SK-N-SH (cell line): Measurements from ENCODE around the gene SVOP. TPM values are rescaled to one million over a fixed set of nuclear protein-coding genes. Genes with fewer than 3 reads are reported as not detected.
"Not testable (repeated sequence)": the region's sequence is repeated elsewhere in the genome, so short reads cannot be mapped to it uniquely, and the experiment has no call there.

Experiments
- CTCF ChIA-PET: fragments of 300-600, 350-600 bp; formaldehyde crosslinking; extraction: SDS; loops from one replicate; lab custom pipeline; 2021; lab: Yijun Ruan, JAX
- POLR2A ChIA-PET: fragments of 350-600 bp; sonication (Branson Sonifier 250); formaldehyde crosslinking; extraction: SDS; loops from one replicate; lab custom pipeline; 2020; ENCODE audit warnings: antibody characterized with exemption, inconsistent platforms; lab: Yijun Ruan, JAX
- DNase-seq: peaks from one replicate; pipeline ENCODE4 v3.0.0; 2012
- H2AFZ ChIP-seq: fragments of 200-600 bp; sonication (generic); 2 replicates; pipeline ENCODE4 v1.8.1; 2016; ENCODE audit warnings: antibody characterized with exemption, mild to moderate bottlenecking, low read depth
- H3F3A ChIP-seq: fragments of 200-600 bp; sonication (generic); replicated peaks from 2 replicates; pipeline ENCODE3; 2016; ENCODE audit warnings: antibody characterized with exemption, mild to moderate bottlenecking; ENCODE audit not compliant: insufficient read depth
- H3K27ac ChIP-seq, 2 experiments: fragments of 200-500 bp in 1 of 2; fragments of 200-600 bp in 1 of 2; sonication (Bioruptor generic) in 1 of 2; sonication (generic), shearing (Covaris generic) in 1 of 2; 2 replicates each; pipeline versions ENCODE4 v1.5.1 to v1.6.1; 2014 to 2016; ENCODE audit warnings: low read depth in 2 of 2, inconsistent platforms in 1 of 2, low read length in 1 of 2, mild to moderate bottlenecking in 1 of 2, mixed read lengths in 1 of 2
- H3K27me3 ChIP-seq: fragments of 200-600 bp; sonication (generic), shearing (Covaris generic); 2 replicates; pipeline ENCODE4 v1.6.1; 2016; ENCODE audit warnings: mixed run types; ENCODE audit not compliant: insufficient read depth
- H3K36me3 ChIP-seq, 2 experiments: fragments of 200-500 bp in 1 of 2; fragments of 200-600 bp in 1 of 2; sonication (Bioruptor generic) in 1 of 2; sonication (generic) in 1 of 2; replicated peaks in 1 of 2; 2 replicates each; pipeline versions ENCODE3 to v1.5.1; 2014 to 2016; ENCODE audit warnings: low read length in 1 of 2, mild to moderate bottlenecking in 1 of 2; ENCODE audit not compliant: insufficient read depth in 2 of 2, control insufficient read depth in 1 of 2
- H3K4me1 ChIP-seq, 2 experiments: fragments of 200-500 bp in 1 of 2; fragments of 200-600 bp in 1 of 2; sonication (Bioruptor generic) in 1 of 2; sonication (generic), shearing (Covaris generic) in 1 of 2; 2 replicates each; pipeline versions ENCODE4 v1.5.1 to v1.6.1; 2014 to 2016; ENCODE audit warnings: low read depth in 1 of 2, low read length in 1 of 2, mixed run types in 1 of 2; ENCODE audit not compliant: insufficient read depth in 2 of 2, control insufficient read depth in 1 of 2
- H3K4me2 ChIP-seq: fragments of 200-600 bp; sonication (generic), shearing (Covaris generic); 2 replicates; pipeline ENCODE4 v1.6.1; 2017; ENCODE audit warnings: mixed run types
- H3K4me3 ChIP-seq, 2 experiments: fragments of 200-500 bp in 1 of 2; fragments of 200-600 bp in 1 of 2; sonication (Bioruptor generic) in 1 of 2; sonication (generic), shearing (Covaris generic) in 1 of 2; 2 replicates each; pipeline versions ENCODE4 v1.5.1 to v1.8.1; 2014 to 2016; ENCODE audit warnings: low read depth in 2 of 2, inconsistent platforms in 1 of 2, low read length in 1 of 2, mild to moderate bottlenecking in 1 of 2, mixed read lengths in 1 of 2, moderate library complexity in 1 of 2
- H3K79me2 ChIP-seq: fragments of 200-600 bp; sonication (generic); 2 replicates; pipeline ENCODE4 v1.8.1; 2017; ENCODE audit warnings: mild to moderate bottlenecking; ENCODE audit not compliant: insufficient read depth
- H3K9ac ChIP-seq: fragments of 200-600 bp; sonication (generic); 2 replicates; pipeline ENCODE4 v1.6.1; 2017; ENCODE audit warnings: mixed run types
- H3K9me2 ChIP-seq: fragments of 200-600 bp; sonication (generic); 2 replicates; pipeline ENCODE4 v1.6.1; 2017; ENCODE audit warnings: mixed run types
- H3K9me3 ChIP-seq: fragments of 200-600 bp; sonication (generic); 2 replicates; pipeline ENCODE4 v1.6.1; 2017; ENCODE audit warnings: mixed run types, mild to moderate bottlenecking, moderate library complexity
- H4K20me1 ChIP-seq: fragments of 200-600 bp; sonication (generic); 2 replicates; pipeline ENCODE4 v1.6.1; 2017; ENCODE audit warnings: mild to moderate bottlenecking, mixed run types; ENCODE audit not compliant: insufficient read depth
- FOXM1 ChIP-seq: IDR thresholded peaks from 2 replicates; pipeline ENCODE4 v1.4.0; 2012; ENCODE audit warnings: low read depth, mild to moderate bottlenecking
- GATA2 ChIP-seq: sonication (generic); formaldehyde crosslinking; IDR thresholded peaks from 2 replicates; pipeline ENCODE4 v1.5.0; 2020; ENCODE audit warnings: mild to moderate bottlenecking, missing genetic modification reagents
- NFIC ChIP-seq: IDR thresholded peaks from 2 replicates; pipeline ENCODE4 v1.4.0; 2012; ENCODE audit warnings: borderline replicate concordance
- TAF1 ChIP-seq: IDR thresholded peaks from 2 replicates; pipeline ENCODE4 v1.6.1; 2012; ENCODE audit warnings: low read depth, mild to moderate bottlenecking, low read length, moderate library complexity, borderline replicate concordance
- WGBS: methylation state at CpG from one replicate; pipeline ENCODE4 v1.1.6; 2017; ENCODE audit warnings: low lambda C conversion rate; 5-methylcytosine and 5-hydroxymethylcytosine counted together
- polyA plus RNA-seq, 3 experiments: library from polyadenylated mRNA; depleted of rRNA; stranded (reverse); fragments of >200 nt; gene quantifications; 2 replicates each; pipeline ENCODE4 v1.2.3, GENCODE V29; 2012
- TF ChIP-seq, protein P1 (sequence below): IDR thresholded peaks from 2 replicates; pipeline ENCODE4; 2012
- TF ChIP-seq, protein P2 (sequence below): fragments of 150-350 bp; IDR thresholded peaks from 2 replicates; pipeline ENCODE4 v1.6.1; 2016; ENCODE audit warnings: mild to moderate bottlenecking, low read depth, low read length

Gene SVOP
- polyA plus RNA-seq, 1 of the 3 experiments (the other 2 are of a cell fraction): 0.07 TPM

DNA sequence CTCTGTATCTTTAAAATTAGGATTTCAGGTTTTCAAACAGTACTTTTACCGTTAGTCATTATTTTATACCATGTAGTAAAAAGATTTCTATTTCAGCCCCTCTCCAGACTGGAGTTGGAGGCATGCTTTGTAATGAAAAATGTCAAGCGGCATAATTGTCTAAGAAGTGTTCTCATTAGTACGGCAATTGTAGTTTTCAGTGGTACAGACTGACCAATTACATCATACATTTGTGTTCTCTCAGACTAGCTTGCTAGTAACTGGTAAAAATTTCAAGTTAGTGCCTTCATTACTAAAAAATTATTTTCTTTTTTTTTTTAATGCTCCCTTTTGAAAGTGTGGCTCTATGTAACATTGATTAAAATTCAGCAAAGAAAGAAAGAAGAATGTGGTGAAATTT, 36.0 kb upstream of the SVOP start (continued):
- TF ChIP-seq, protein P1, sequence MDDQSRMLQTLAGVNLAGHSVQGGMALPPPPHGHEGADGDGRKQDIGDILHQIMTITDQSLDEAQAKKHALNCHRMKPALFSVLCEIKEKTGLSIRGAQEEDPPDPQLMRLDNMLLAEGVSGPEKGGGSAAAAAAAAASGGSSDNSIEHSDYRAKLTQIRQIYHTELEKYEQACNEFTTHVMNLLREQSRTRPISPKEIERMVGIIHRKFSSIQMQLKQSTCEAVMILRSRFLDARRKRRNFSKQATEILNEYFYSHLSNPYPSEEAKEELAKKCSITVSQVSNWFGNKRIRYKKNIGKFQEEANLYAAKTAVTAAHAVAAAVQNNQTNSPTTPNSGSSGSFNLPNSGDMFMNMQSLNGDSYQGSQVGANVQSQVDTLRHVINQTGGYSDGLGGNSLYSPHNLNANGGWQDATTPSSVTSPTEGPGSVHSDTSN: no peak
- TF ChIP-seq NFIC (no peak), GATA2 (CRISPR knock-in tag) (no peak), FOXM1 (no peak)
- TF ChIP-seq, protein P2, sequence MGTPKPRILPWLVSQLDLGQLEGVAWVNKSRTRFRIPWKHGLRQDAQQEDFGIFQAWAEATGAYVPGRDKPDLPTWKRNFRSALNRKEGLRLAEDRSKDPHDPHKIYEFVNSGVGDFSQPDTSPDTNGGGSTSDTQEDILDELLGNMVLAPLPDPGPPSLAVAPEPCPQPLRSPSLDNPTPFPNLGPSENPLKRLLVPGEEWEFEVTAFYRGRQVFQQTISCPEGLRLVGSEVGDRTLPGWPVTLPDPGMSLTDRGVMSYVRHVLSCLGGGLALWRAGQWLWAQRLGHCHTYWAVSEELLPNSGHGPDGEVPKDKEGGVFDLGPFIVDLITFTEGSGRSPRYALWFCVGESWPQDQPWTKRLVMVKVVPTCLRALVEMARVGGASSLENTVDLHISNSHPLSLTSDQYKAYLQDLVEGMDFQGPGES: no peak

DNA sequence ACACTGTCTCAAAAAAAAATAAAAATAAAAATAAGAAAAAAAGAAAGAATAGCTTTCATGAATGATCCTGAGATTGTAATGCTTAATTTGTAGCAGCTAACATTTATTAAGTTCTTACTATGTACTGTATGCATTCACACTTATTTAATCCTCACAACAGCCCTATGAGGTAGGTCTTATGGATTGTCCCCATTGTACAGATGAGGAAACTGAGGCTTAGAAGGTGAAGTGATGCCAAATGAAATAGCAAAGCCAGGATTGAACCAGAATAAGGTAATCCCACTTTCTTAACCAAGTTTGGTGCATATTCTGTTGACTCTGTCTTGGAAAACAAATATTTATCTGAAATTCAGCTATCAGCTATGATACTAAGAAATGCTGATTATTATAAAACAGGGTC, 33.7 kb upstream of the SVOP start:
- ChIA-PET POLR2A (no interaction called here), CTCF (interaction anchor here (1.7 kb wide), 1 partner anchor 11 kb away, joined by 3 read pairs; no protein-coding TSS in a partner anchor)
- H3K9me3 ChIP-seq: no peaks in the 10 kb centered on the region
- no peaks in the 10 kb centered on the region for H3K9me2 ChIP-seq
- peaks cover 4 to 6% of the 10 kb centered on the region in 2 experiments; a peak in 1 of 4 replicates for H3K4me1 ChIP-seq
- no peak overlapping the region for H3K9ac ChIP-seq
- peaks cover 4 to 13% of the 10 kb centered on the region in 2 experiments for H3K36me3 ChIP-seq
- H3K4me3 ChIP-seq: no peak overlapping the region
- peaks cover 21% of the 10 kb centered on the region; the same call in 1 of the 2 replicates for H3K79me2 ChIP-seq
- H3F3A ChIP-seq: no peaks in the 10 kb centered on the region
- H2AFZ ChIP-seq: no peak overlapping the region
- no peak for DNase-seq
- no peaks in the 10 kb centered on the region for H3K27me3 ChIP-seq
- H3K4me2 ChIP-seq: no peak overlapping the region
- TF ChIP-seq TAF1: no peak
- H4K20me1 ChIP-seq: no peaks in the 10 kb centered on the region
- H3K27ac ChIP-seq: no peak overlapping the region

DNA sequence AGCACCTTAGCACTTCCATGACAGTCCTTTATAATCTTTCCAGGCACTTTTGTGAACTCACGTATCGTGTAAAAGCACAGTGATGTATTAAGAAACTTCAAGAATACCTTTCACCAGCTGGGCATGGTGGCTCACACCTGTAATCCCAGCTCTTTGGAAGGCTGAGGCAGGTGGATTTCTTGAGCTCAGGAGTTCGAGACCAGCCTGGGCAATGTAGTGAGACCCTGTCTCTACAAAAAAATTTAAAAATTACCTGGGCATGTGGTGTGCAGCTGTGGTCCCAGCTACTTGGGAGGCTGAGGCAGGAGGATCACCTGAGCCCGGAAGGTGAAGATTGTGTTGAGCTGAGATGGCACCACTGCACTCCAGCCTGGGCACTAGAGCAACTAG, 33.3 kb upstream of the SVOP start:
- H3K4me1 ChIP-seq, H3K27me3 ChIP-seq, H4K20me1 ChIP-seq, H3K9me3 ChIP-seq, H3K27ac ChIP-seq, DNase-seq, H3K9me2 ChIP-seq, H3F3A ChIP-seq, H3K4me3 ChIP-seq: not testable (repeated sequence)
- ChIA-PET POLR2A (interaction anchor here (0.6 kb wide), 1 partner anchor 8 kb away, joined by 3 read pairs; no protein-coding TSS in a partner anchor), CTCF (interaction anchor here (1.7 kb wide), 1 partner anchor 10 kb away, joined by 3 read pairs; no protein-coding TSS in a partner anchor)
- H3K79me2 ChIP-seq: peaks cover 21% of the 10 kb centered on the region; the same call in 1 of the 2 replicates
- peak overlapping the region; percentile 94 for H3K4me2 ChIP-seq
- H3K9ac ChIP-seq: 0 out of 2 replicates have a peak overlapping the region, but pooled peaks have one; percentile 73
- 79% methylated on average over 4 of the region's 4 CpGs for WGBS
- peaks cover 4 to 11% of the 10 kb centered on the region in 2 experiments for H3K36me3 ChIP-seq
- H2AFZ ChIP-seq: 0 out of 2 replicates have a peak overlapping the region, but pooled peaks have one; percentile 98
